Measurements from ENCODE around the gene STAMBPL1.

GRCh38 chr10:88896372-88896993, 16.4 kb downstream of the STAMBPL1 start:
- TF ChIP-seq POLR2A (IDR thresholded peaks at IDR 0.05; ENCODE audit: low read length) (no peak), GATA1 (IDR thresholded peaks at IDR 0.05; ENCODE audit: low read depth, low read length) (no peak)
